HG02943 (cell line): ENCODE results near the gene MAP3K2.
A peak's percentile ranks its signal among the peaks of the same experiment; 100 is the strongest.

Experiments used
- ATAC-seq: cut with Tn5 transposase; IDR thresholded peaks from one replicate; pipeline ENCODE4 v1.9.1; 2021; ENCODE audit warnings: mild to moderate bottlenecking, low read depth, moderate library complexity; ENCODE audit not compliant: unreplicated experiment

Gene MAP3K2

GRCh38 chr2:127408004-127408806 lies 20.4 kb upstream of the MAP3K2 start:
- no peak for ATAC-seq

- no peak for ATAC-seq
These were observed 19.9 kb upstream of the MAP3K2 start for GRCh38 chr2:127407661-127408003.

GRCh38 chr2:127407091-127407490 lies 19.3 kb upstream of the MAP3K2 start:
- ATAC-seq = no peak

- no peak for ATAC-seq
These were observed 18.7 kb upstream of the MAP3K2 start for GRCh38 chr2:127406454-127406853.

- no peak for ATAC-seq
These were observed 17.5 kb upstream of the MAP3K2 start for GRCh38 chr2:127405255-127405610.

DNA sequence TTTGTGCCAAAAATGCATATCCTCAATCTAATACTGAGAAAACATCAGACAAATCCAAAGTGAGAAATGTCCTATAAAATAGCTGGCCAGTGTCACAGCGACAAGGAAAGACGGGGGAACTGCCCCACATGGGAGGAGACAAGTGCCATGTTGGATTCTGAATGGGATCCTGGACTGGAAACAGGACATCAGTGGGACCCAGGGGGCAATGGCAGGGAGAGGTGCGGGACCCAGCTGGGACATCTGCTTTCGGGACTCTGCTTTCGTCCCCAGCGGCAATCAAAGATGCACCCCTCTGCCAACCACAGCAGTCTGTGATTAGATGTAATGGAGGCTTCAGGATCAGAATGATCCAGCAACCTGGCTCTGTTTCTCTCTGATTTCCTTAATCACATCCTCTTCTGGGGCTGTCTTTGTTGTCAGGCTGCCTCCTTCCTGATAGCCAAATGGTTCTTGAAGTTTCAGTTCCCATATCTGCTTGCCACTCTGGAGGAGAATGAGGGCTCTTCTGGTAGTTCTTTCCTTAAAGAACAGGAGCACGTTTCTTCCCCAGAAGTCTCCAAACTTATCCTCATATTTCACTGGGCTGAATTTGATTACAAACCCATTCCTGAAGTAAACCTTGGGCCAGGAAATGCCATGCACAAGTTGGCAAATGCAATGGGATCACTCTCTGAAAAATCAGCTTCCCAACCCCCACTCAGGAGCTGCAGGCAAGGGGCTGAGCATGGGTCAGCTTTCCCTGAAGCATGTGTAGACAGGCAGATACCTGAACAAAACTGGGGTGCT lies 16.9 kb upstream of the MAP3K2 start:
- no peak for ATAC-seq

DNA sequence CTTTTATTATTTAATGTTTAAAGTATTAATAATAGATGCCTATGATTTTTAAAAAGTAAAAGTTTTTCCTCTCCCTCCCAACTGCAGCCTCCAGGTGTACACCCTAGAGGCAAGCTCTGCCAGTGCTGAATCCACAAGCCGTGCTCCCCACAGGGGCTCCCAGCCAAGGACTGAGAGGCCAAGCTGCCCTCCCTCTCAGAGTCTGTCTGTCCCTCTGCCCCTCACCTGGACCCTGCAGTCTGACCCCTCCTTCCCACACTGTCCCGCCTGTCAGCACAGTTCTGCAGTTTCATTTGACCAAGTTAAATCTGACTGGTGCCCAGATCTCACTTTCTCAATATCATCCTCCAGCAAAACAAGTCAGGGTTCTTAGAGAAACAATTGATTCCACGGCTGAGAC lies 15.7 kb upstream of the MAP3K2 start:
- ATAC-seq = no peak

- ATAC-seq = no peak
These were observed 14.3 kb upstream of the MAP3K2 start for GRCh38 chr2:127401757-127402695.

DNA sequence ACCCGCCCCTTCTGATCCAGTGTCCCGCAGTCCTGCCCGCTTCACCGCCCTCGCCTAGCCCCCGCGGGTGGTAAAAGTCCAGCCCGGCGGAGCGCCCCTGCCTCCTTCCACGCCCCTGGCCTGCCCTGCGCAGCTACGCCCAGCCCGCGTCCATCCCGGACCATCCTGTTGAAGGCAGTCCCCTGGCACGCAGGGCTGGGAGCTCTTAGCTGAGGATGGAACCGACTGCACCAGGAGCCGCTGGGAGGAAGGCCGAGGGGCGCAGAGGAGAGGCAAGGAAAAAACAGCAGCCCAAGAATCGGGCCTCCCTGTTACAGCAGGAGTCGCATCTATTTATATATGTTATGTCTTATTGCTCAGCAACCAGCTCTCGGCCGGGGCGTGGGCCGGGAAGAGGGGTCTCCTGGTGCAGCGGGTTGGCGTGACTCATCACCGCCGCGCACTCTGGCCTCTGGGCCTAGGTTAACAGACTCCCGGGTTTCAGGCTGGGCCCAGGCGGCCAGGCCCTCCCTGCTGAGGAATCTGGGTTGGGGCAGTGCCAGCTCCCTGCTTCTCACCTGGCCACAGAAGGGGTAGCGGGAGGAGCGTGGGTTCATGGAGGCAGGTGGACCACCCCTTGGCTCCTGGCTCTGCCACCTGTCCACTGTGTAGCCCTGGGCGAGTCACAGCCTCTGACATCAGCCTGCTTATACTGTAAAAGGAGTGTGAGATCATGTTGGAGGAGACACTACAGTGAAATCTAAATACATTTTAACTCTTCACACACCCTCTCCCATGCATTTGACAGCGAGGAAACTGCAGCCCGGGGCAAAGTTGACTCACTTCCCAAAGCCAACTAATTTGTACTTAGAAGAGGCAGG lies 13.4 kb upstream of the MAP3K2 start:
- ATAC-seq = no peak

DNA sequence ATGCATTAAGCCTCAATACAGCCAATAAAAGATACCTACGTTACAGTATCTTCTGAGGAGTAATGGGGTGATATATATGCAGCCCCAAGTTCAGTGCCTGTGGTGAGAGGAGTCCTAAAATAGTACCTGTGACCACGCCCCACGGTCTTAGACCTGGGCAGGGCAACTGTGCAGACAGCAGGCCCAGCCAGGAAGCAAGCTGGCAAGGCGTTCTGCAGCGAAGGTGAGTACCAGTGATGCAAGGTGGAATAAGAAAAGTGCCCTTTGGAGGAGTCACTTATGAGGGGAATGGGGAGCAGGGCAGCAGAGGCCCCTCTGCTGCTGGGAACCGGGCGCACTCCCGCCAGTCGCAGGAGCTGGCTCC lies 12.7 kb upstream of the MAP3K2 start:
- ATAC-seq = no peak

DNA sequence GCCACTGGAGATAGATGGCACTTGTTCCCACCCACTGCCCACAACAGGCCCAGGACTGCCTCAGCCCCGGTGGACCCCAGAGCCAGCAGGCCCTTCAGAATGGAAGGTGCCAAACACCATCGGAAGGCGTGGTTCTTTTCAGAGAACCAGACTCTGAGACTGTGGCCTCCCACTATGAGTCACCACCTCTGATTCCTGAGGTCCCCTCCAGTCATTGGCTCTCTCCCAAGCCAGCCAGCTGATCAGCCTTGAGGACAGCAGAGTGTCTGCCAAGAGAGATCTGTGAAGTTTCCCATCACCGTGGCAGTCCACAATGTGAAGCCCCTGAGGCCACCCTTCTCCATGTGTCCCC lies 10.4 kb upstream of the MAP3K2 start:
- ATAC-seq = no peak

GRCh38 chr2:127397568-127398238 lies 9.9 kb upstream of the MAP3K2 start:
- ATAC-seq = no peak

GRCh38 chr2:127394492-127394891 lies 6.7 kb upstream of the MAP3K2 start:
- no peak for ATAC-seq

- ATAC-seq = no peak
These were observed 5.2 kb upstream of the MAP3K2 start for GRCh38 chr2:127392828-127393578.

DNA sequence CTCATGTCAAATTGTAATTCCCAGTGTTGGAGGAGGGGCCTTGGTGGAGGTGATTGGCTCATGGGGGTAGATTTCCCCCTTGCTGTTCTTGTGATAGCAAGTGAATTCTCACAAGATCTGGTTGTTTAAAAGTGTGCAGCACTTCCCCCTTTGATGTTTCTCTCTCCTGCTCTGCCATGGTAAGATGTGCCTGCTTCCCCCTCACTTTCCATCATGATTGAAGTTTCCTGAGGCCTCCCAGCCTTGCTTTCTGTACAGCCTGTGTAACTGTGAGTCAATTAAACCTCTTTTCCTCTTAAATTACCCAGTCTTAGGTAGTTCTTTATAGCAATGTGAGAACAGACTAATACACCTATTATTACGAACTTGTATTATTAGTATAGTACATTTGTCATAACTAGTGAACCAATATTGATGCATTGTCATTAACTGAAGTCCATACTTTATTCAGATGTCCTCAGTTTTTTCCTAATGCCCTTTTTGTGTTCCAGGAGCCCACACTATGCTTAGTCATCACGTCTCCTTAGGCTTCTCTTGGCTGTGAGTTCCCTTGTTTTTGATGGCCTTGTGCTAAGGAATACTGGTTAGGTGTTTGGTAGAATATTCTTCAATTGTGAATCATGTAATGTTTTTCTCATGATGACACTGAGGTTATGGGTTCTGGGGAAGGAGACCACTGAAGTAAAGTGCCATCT lies 4.5 kb upstream of the MAP3K2 start:
- ATAC-seq = no peak

DNA sequence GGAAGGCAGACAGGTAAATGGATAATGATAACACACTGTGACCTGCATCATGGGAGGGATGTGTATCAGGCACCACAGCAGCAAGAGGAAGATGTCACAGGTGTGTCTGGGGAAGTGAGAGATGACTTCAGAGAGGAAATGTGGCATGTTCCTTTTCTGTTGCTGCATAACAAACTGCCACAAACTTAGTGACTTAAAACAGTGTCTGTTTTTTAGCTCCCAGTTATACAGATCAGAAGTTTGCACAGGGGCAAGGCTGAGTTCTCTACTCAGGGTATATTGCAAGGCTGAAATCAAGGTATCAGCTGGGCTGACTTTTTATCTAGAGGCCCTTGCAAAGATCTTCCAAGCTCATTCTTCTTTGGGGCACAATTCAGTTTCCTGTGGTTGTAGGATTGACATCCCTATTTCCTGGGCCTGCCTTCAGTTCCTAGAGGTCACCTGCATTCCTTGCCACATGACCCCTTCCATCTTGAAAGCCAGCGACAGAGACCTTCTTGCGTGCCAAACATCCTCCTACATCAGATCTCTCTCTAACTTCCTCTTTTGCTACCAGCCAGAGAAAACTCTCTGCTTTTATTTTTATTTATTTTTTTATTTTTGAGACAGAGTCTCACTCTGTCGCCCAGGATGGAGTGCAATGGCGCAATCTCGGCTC lies 2.1 kb upstream of the MAP3K2 start:
- ATAC-seq = no peak

DNA sequence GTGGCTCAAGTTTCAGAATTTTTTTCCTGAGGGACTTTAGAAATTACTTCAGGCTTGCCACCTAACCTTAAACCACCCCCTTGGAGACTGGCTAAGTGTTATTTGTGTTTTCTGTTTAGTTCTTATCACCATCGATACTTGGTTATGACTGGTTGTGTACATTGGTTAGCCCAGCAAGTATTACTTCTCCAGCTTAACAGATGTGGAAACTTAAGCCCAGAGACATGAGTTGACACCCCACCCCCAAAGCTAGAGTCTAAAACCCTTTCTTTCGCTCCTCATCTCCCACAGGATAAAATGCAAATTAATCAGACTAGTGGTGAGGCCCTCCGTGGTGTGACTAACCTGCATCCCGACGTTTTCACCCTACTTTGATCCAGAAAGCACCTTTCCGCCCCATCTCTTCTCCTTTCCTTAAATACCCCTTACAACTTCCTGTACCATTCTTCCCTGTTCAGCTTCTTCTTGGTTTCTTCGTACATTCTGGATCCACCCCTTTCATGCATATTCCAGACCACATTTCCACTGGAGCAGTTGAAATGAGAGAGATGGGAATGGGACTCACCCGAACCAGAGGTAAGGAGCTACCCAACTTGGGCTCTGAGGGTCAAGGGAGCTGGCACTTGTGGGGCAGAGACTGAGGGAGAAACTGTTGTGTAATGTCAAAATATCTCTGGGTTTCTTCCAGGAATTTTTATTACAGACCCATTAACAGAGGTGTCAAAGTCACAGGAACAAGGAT lies 819 bp upstream of the MAP3K2 start:
- peak; percentile 23 for ATAC-seq
